Ovary (tissue), 3 donors: Measurements from ENCODE around the gene CH25H.

Experiments
- CTCF ChIP-seq, 3 donors: fragments of 450-650 bp in 2 of 3; fragments of 200-600 bp in 1 of 3; IDR thresholded peaks; one replicate each; pipeline versions ENCODE4 v1.5.1 to v1.8.0; 2016 to 2022; ENCODE audit warnings: antibody characterized with exemption in 3 of 3, mild to moderate bottlenecking in 1 of 3
- EP300 ChIP-seq: sonication (generic); formaldehyde crosslinking; IDR thresholded peaks from one replicate; pipeline ENCODE4 v1.6.1; 2017; ENCODE audit warnings: antibody characterized with exemption
- POLR2A ChIP-seq: fragments of 450-650 bp; IDR thresholded peaks from one replicate; pipeline ENCODE4 v1.6.1; 2017; ENCODE audit warnings: antibody characterized with exemption, mild to moderate bottlenecking, moderate library complexity
- donor health status: DM: no; HTN: no; CAD: no.

DNA sequence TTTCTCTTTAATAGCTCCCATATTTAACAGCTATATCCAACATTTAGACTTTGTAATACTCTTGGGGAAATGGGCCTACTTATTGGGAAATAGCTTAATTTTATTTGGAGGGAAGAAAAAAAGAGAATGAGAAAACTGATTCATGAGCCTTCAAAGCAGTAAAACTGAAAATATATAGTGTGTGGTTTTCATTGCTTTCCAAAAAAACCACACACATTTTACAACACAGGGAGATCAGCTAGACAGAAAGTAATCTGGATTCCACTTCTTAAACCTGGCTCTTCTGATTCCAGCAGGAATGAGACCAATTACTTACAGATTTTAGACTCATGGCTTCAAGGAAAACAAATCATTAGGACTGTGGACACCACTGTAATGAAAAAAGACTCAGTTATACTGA, 48.7 kb downstream of the CH25H start:
- TF ChIP-seq POLR2A (no peak), CTCF (IDR thresholded peaks at IDR 0.05) (no peak), EP300 (no peak)
